ENCODE measurements around the gene CHFR. TPM values are rescaled to one million over a fixed set of nuclear protein-coding genes. Genes with fewer than 3 reads are reported as not detected.

CHFR gene
- total and polyA plus RNA-seq, 2 experiments from 2014 or later, result 23.0 to 42.7 TPM

DNA sequence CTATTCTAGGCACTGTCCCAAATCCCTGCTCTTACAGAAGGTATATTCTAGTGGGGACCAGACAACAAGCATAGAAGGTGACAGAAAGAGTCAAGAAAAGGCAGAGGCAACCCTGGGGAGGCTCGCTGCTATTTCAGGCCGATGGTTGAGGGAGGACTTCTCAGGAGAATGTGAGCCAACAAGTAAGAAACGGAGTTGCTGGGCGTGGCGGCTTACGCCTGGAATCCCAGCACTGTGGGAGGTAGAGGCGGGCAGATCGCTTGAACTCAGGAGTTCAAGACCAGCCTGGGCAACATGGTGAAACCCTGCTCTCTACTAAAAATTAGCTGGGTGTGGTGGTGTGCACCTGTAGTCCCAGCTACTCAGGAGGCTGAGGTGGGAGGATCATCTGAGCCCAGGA lies 54.1 kb downstream of the CHFR start:
- H3K27me3 Mint-ChIP-seq (ENCODE audit: insufficient read depth, low read depth, poor library complexity), result peaks cover 7% of the 10 kb centered on the region
- H3K4me1 Mint-ChIP-seq, result peaks cover 4% of the 10 kb centered on the region; the same call in 1 of the 3 replicates
- H3K36me3 Mint-ChIP-seq (ENCODE audit: low read depth), result peaks cover 4% of the 10 kb centered on the region; the same call in 1 of the 3 replicates
- TF ChIP-seq, protein P1, sequence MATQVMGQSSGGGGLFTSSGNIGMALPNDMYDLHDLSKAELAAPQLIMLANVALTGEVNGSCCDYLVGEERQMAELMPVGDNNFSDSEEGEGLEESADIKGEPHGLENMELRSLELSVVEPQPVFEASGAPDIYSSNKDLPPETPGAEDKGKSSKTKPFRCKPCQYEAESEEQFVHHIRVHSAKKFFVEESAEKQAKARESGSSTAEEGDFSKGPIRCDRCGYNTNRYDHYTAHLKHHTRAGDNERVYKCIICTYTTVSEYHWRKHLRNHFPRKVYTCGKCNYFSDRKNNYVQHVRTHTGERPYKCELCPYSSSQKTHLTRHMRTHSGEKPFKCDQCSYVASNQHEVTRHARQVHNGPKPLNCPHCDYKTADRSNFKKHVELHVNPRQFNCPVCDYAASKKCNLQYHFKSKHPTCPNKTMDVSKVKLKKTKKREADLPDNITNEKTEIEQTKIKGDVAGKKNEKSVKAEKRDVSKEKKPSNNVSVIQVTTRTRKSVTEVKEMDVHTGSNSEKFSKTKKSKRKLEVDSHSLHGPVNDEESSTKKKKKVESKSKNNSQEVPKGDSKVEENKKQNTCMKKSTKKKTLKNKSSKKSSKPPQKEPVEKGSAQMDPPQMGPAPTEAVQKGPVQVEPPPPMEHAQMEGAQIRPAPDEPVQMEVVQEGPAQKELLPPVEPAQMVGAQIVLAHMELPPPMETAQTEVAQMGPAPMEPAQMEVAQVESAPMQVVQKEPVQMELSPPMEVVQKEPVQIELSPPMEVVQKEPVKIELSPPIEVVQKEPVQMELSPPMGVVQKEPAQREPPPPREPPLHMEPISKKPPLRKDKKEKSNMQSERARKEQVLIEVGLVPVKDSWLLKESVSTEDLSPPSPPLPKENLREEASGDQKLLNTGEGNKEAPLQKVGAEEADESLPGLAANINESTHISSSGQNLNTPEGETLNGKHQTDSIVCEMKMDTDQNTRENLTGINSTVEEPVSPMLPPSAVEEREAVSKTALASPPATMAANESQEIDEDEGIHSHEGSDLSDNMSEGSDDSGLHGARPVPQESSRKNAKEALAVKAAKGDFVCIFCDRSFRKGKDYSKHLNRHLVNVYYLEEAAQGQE (IDR thresholded peaks at IDR 0.05; ENCODE audit: unreplicated experiment), result no peak
- TF ChIP-seq NANOG (IDR thresholded peaks at IDR 0.05; ENCODE audit: borderline replicate concordance) (no peak), EZH2phosphoT487 (IDR thresholded peaks at IDR 0.05; ENCODE audit: unreplicated experiment) (no peak), ZNF331 (CRISPR knock-in tag; IDR thresholded peaks at IDR 0.05; ENCODE audit: low read depth) (no peak), CREB1 (CRISPR knock-in tag; IDR thresholded peaks at IDR 0.05; ENCODE audit: low read depth) (no peak)
- TF ChIP-seq, protein P2, sequence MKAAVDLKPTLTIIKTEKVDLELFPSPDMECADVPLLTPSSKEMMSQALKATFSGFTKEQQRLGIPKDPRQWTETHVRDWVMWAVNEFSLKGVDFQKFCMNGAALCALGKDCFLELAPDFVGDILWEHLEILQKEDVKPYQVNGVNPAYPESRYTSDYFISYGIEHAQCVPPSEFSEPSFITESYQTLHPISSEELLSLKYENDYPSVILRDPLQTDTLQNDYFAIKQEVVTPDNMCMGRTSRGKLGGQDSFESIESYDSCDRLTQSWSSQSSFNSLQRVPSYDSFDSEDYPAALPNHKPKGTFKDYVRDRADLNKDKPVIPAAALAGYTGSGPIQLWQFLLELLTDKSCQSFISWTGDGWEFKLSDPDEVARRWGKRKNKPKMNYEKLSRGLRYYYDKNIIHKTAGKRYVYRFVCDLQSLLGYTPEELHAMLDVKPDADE (IDR thresholded peaks at IDR 0.05), result no peak
- TF ChIP-seq, protein P3, sequence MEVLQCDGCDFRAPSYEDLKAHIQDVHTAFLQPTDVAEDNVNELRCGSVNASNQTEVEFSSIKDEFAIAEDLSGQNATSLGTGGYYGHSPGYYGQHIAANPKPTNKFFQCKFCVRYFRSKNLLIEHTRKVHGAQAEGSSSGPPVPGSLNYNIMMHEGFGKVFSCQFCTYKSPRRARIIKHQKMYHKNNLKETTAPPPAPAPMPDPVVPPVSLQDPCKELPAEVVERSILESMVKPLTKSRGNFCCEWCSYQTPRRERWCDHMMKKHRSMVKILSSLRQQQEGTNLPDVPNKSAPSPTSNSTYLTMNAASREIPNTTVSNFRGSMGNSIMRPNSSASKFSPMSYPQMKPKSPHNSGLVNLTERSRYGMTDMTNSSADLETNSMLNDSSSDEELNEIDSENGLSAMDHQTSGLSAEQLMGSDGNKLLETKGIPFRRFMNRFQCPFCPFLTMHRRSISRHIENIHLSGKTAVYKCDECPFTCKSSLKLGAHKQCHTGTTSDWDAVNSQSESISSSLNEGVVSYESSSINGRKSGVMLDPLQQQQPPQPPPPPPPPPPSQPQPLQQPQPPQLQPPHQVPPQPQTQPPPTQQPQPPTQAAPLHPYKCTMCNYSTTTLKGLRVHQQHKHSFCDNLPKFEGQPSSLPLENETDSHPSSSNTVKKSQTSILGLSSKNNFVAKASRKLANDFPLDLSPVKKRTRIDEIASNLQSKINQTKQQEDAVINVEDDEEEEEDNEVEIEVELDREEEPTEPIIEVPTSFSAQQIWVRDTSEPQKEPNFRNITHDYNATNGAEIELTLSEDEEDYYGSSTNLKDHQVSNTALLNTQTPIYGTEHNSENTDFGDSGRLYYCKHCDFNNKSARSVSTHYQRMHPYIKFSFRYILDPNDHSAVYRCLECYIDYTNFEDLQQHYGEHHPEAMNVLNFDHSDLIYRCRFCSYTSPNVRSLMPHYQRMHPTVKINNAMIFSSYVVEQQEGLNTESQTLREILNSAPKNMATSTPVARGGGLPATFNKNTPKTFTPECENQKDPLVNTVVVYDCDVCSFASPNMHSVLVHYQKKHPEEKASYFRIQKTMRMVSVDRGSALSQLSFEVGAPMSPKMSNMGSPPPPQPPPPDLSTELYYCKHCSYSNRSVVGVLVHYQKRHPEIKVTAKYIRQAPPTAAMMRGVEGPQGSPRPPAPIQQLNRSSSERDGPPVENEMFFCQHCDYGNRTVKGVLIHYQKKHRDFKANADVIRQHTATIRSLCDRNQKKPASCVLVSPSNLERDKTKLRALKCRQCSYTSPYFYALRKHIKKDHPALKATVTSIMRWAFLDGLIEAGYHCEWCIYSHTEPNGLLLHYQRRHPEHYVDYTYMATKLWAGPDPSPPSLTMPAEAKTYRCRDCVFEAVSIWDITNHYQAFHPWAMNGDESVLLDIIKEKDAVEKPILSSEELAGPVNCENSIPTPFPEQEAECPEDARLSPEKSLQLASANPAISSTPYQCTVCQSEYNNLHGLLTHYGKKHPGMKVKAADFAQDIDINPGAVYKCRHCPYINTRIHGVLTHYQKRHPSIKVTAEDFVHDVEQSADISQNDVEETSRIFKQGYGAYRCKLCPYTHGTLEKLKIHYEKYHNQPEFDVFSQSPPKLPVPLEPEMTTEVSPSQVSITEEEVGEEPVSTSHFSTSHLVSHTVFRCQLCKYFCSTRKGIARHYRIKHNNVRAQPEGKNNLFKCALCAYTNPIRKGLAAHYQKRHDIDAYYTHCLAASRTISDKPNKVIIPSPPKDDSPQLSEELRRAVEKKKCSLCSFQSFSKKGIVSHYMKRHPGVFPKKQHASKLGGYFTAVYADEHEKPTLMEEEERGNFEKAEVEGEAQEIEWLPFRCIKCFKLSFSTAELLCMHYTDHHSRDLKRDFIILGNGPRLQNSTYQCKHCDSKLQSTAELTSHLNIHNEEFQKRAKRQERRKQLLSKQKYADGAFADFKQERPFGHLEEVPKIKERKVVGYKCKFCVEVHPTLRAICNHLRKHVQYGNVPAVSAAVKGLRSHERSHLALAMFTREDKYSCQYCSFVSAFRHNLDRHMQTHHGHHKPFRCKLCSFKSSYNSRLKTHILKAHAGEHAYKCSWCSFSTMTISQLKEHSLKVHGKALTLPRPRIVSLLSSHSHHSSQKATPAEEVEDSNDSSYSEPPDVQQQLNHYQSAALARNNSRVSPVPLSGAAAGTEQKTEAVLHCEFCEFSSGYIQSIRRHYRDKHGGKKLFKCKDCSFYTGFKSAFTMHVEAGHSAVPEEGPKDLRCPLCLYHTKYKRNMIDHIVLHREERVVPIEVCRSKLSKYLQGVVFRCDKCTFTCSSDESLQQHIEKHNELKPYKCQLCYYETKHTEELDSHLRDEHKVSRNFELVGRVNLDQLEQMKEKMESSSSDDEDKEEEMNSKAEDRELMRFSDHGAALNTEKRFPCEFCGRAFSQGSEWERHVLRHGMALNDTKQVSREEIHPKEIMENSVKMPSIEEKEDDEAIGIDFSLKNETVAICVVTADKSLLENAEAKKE (CRISPR knock-in tag; IDR thresholded peaks at IDR 0.05), result no peak
- no peak overlapping the region for H3K4me3 Mint-ChIP-seq
- peaks cover 13% of the 10 kb centered on the region; the same call in 1 of the 2 replicates for H3F3A ChIP-seq (replicated peaks; ENCODE audit: low read depth)
- H2AFZ ChIP-seq, result no peak overlapping the region
- no peak for ATAC-seq
- H3K9me3 Mint-ChIP-seq, result peaks cover 2% of the 10 kb centered on the region; the same call in 2 of the 3 replicates
- H3K4me3 ChIP-seq, result no peak overlapping the region
- peaks cover under 1% of the 10 kb centered on the region; the same call in 1 of the 2 replicates for H3K79me2 ChIP-seq (replicated peaks; ENCODE audit: insufficient read depth)
- H3K27ac ChIP-seq (ENCODE audit: low read depth), result no peak overlapping the region
- no peak overlapping the region; the same call in 1 of the 2 replicates for H3K27ac Mint-ChIP-seq
- no peak overlapping the region for H3K4me2 ChIP-seq
- H4K20me1 ChIP-seq (replicated peaks; ENCODE audit: insufficient read depth), result no peaks in the 10 kb centered on the region
- H3K4me1 ChIP-seq (ENCODE audit: insufficient read depth), result no peaks in the 10 kb centered on the region; the same call in 1 of the 2 replicates
- no peaks in the 10 kb centered on the region for H3K9me2 ChIP-seq (ENCODE audit: insufficient read depth)
- no peak for DNase-seq (ENCODE audit: low spot score)
- no peaks in the 10 kb centered on the region for H3K27me3 ChIP-seq (ENCODE audit: insufficient read depth)
- H3K36me3 ChIP-seq (ENCODE audit: insufficient read depth), result no peaks in the 10 kb centered on the region

Data from GM23338 (cell line).